Ovary (tissue), 3 donors: ENCODE results near the gene CAMSAP1.

Experiments used
- POLR2A ChIP-seq: fragments of 450-650 bp; IDR thresholded peaks from one replicate; pipeline ENCODE4 v1.6.1; 2017; ENCODE audit warnings: antibody characterized with exemption, mild to moderate bottlenecking, moderate library complexity
- TF ChIP-seq, protein P1 (sequence below), 3 donors: fragments of 450-650 bp in 2 of 3; fragments of 200-600 bp in 1 of 3; IDR thresholded peaks; one replicate each; pipeline versions ENCODE4 v1.5.1 to v1.8.0; 2016 to 2022; ENCODE audit warnings: antibody characterized with exemption in 3 of 3, mild to moderate bottlenecking in 1 of 3
- donor health status: DM: no; HTN: no; CAD: no.

- TF ChIP-seq, protein P1, sequence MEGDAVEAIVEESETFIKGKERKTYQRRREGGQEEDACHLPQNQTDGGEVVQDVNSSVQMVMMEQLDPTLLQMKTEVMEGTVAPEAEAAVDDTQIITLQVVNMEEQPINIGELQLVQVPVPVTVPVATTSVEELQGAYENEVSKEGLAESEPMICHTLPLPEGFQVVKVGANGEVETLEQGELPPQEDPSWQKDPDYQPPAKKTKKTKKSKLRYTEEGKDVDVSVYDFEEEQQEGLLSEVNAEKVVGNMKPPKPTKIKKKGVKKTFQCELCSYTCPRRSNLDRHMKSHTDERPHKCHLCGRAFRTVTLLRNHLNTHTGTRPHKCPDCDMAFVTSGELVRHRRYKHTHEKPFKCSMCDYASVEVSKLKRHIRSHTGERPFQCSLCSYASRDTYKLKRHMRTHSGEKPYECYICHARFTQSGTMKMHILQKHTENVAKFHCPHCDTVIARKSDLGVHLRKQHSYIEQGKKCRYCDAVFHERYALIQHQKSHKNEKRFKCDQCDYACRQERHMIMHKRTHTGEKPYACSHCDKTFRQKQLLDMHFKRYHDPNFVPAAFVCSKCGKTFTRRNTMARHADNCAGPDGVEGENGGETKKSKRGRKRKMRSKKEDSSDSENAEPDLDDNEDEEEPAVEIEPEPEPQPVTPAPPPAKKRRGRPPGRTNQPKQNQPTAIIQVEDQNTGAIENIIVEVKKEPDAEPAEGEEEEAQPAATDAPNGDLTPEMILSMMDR (IDR thresholded peaks at IDR 0.05), result no peak
- TF ChIP-seq POLR2A, result no peak
These were observed 44.5 kb downstream of the CAMSAP1 start for GRCh38 chr9:135862809-135863208.
